ENCODE data around the gene TFF1. TPM values are rescaled to one million over a fixed set of nuclear protein-coding genes. Genes with fewer than 3 reads are reported as not detected.

TFF1 gene
- total RNA-seq, 1 donor = not detected

GRCh38 chr21:42352441-42353095 lies 13.8 kb downstream of the TFF1 start:
- no peak overlapping the region for H3K4me3 ChIP-seq (ENCODE audit: low read depth, low read length)
- TF ChIP-seq CTCF (IDR thresholded peaks at IDR 0.05; ENCODE audit: insufficient read depth, low read depth, low read length) = no peak
- no peak for DNase-seq (ENCODE audit: low read depth)

- DNase-seq (ENCODE audit: low read depth) = no peak
- no peak for TF ChIP-seq CTCF (IDR thresholded peaks at IDR 0.05; ENCODE audit: insufficient read depth, low read depth, low read length)
- H3K4me3 ChIP-seq (ENCODE audit: low read depth, low read length) = no peak overlapping the region
Measured at GRCh38 chr21:42351626-42352440, 14.5 kb downstream of the TFF1 start.

- no peak for DNase-seq (ENCODE audit: low read depth)
Measured at GRCh38 chr21:42350927-42351426, 15.4 kb downstream of the TFF1 start, which contains the start of gene TFF2. Gene TFF2, minus strand, starts transcription at chr21:42350994. Its CDS starts 37 bp downstream, at chr21:42350957.

DNA sequence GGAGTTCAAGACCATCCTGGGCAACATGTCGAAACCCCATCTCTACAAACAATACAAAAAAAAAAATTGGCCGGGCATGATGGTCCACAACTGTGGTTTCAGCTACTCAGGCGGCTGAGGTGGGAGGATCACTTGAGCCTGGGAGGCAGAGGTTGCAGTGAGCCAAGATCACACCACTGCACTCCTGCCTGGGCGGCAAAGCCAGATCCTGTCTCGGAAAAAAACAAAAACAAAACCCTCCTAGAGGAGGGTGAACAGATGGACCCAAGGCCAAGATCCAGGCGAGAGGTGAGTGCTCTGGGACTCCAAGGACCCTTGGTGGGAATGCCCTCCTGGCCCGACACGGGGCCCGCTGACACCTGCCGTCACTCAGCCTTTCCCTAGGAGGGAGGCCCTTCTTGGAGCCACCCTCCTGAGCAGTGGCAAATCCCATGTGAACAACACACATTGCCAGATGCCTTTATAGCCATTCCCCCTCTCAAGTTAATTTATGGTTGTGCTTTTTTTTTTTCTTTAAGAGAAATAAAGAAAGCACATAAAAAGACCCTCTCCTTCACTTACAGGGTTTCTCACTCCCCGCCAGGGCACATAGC lies 15.9 kb downstream of the TFF1 start:
- no peak overlapping the region for H3K4me3 ChIP-seq (ENCODE audit: low read depth, low read length)
- no peak for TF ChIP-seq CTCF (IDR thresholded peaks at IDR 0.05; ENCODE audit: insufficient read depth, low read depth, low read length)
- no peak for DNase-seq (ENCODE audit: low read depth)

More at GRCh38 chr21:42350927-42351426, 15.4 kb downstream of the TFF1 start, which contains the start of gene TFF2:
- H3K4me3 ChIP-seq (ENCODE audit: low read depth, low read length) = no peak within 1 kb of the TSS
- no peak for TF ChIP-seq CTCF (IDR thresholded peaks at IDR 0.05; ENCODE audit: insufficient read depth, low read depth, low read length)

DNA sequence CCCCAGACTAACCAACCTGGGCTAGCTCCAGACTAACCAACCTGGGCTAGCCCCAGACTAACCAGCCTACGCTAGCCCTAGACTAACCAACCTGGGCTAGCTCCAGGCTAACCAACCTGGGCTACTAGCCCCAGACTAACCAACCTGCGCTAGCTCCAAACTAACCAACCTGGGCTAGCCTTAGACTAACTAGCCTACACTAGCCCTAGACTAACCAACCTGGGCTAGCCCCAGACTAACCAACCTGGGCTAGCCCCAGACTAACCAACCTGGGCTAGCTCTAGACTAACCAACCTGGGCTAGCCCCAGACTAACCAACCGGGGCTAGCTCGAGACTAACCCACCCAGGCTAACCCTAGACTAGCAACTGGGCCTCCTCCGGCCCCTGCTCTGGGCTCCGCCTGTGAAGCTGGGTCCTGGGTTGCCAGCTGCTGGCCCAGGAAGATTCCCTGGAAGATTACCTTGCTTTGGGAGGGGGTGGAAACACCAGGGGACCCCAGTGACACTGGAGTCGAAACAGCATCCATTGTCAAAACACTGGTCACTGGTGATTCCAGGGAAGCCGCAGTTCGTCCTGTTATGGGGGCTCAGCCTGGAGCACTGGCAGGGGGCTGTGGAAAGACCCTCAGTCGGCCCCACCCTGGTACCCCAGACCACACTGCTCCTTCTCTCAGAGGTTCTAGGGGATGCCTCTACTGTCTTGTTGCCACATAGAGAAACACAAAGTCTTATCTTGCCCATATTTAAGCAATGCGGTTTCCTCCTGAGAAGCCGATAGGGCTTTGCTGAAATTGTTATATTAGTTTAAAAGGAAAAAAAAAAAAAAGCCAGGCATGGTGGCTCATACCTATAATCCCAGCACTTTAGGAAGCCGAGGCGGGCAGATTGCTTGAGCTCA lies 16.7 kb downstream of the TFF1 start:
- H3K4me3 ChIP-seq (ENCODE audit: low read depth, low read length) = no peak overlapping the region
- DNase-seq (ENCODE audit: low read depth) = no peak
- TF ChIP-seq CTCF (IDR thresholded peaks at IDR 0.05; ENCODE audit: insufficient read depth, low read depth, low read length) = no peak

- no peak overlapping the region for H3K4me3 ChIP-seq (ENCODE audit: low read depth, low read length)
- TF ChIP-seq CTCF (IDR thresholded peaks at IDR 0.05; ENCODE audit: insufficient read depth, low read depth, low read length) = no peak
- DNase-seq (ENCODE audit: low read depth) = no peak
Measured at GRCh38 chr21:42348762-42349161, 17.6 kb downstream of the TFF1 start.

Data from fibroblast of villous mesenchyme (primary cell).